ENCODE results near the gene MYBPH. TPM values are rescaled to one million over a fixed set of nuclear protein-coding genes. Genes with fewer than 3 reads are reported as not detected.

MYBPH gene
- total and polyA plus RNA-seq, 10 of the 15 experiments (the other 5 are each of a cell fraction or from before 2014, with no cell fraction given), result 0.06 to 0.10 TPM; not detected in 8

DNA sequence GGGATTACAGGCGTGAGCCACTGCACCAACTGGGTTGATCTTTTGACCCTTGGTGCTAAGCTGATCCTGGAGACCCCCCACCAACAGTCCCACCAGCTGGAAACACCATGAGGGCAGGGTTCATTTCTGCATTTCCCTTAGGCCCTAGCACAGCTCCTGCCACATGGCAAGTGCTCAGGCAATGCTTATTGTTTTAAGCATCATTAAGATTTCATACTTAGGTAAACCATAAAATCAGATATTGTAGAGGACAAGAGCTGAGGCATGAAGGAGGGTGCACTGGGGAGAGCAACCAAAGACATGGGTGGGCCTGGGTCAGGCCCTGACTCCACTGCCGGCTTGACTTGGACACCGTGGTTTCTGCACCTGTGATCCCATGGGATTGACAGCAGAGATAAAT, 36.2 kb upstream of the MYBPH start (continued):
- TF ChIP-seq, protein P1, sequence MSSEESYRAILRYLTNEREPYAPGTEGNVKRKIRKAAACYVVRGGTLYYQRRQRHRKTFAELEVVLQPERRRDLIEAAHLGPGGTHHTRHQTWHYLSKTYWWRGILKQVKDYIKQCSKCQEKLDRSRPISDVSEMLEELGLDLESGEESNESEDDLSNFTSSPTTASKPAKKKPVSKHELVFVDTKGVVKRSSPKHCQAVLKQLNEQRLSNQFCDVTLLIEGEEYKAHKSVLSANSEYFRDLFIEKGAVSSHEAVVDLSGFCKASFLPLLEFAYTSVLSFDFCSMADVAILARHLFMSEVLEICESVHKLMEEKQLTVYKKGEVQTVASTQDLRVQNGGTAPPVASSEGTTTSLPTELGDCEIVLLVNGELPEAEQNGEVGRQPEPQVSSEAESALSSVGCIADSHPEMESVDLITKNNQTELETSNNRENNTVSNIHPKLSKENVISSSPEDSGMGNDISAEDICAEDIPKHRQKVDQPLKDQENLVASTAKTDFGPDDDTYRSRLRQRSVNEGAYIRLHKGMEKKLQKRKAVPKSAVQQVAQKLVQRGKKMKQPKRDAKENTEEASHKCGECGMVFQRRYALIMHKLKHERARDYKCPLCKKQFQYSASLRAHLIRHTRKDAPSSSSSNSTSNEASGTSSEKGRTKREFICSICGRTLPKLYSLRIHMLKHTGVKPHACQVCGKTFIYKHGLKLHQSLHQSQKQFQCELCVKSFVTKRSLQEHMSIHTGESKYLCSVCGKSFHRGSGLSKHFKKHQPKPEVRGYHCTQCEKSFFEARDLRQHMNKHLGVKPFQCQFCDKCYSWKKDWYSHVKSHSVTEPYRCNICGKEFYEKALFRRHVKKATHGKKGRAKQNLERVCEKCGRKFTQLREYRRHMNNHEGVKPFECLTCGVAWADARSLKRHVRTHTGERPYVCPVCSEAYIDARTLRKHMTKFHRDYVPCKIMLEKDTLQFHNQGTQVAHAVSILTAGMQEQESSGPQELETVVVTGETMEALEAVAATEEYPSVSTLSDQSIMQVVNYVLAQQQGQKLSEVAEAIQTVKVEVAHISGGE (CRISPR knock-in tag; IDR thresholded peaks at IDR 0.05), result no peak
- TF ChIP-seq, protein P2, sequence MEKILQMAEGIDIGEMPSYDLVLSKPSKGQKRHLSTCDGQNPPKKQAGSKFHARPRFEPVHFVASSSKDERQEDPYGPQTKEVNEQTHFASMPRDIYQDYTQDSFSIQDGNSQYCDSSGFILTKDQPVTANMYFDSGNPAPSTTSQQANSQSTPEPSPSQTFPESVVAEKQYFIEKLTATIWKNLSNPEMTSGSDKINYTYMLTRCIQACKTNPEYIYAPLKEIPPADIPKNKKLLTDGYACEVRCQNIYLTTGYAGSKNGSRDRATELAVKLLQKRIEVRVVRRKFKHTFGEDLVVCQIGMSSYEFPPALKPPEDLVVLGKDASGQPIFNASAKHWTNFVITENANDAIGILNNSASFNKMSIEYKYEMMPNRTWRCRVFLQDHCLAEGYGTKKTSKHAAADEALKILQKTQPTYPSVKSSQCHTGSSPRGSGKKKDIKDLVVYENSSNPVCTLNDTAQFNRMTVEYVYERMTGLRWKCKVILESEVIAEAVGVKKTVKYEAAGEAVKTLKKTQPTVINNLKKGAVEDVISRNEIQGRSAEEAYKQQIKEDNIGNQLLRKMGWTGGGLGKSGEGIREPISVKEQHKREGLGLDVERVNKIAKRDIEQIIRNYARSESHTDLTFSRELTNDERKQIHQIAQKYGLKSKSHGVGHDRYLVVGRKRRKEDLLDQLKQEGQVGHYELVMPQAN (conservative IDR thresholded peaks at IDR 0.05), result no peak
- TF ChIP-seq ATF7 (IDR thresholded peaks at IDR 0.05; ENCODE audit: low read depth), result no peak
- no peak for TF ChIP-seq WRNIP1 (IDR thresholded peaks at IDR 0.05; ENCODE audit: borderline replicate concordance, low read depth, low read length)
- no peak for TF ChIP-seq POLR2AphosphoS5 (IDR thresholded peaks at IDR 0.05; ENCODE audit: low read length)
- no peak for TF ChIP-seq CBX5 (IDR thresholded peaks at IDR 0.05; ENCODE audit: low read depth)

DNA sequence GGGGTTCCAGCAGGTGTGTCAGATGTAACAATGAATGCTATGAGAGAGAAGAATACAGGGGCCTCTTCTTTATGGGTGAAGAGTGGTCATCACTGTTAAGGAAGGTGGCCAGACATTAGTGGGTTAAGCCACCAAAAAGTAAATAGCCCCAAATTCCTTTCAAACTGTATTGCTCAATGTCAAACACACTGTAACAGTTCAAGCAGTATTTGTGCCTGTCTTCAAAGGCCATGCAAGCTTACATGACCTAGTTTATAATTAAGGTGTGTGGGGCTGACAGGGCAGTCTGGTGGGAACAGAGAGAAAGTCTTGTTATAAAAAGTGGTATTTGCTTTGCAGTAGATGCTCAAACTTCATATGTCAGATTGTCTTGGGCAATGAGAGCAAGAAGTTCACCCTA, 35.4 kb upstream of the MYBPH start:
- no peak overlapping the region for H3K4me2 ChIP-seq (ENCODE audit: control insufficient read depth, insufficient read depth)
- POLR2A ChIA-PET, result no interaction called here
- DNase-seq (ENCODE audit: low read depth, low spot score) (no peak), FAIRE-seq (no peak), ATAC-seq (no peak)
- H3K9ac ChIP-seq (ENCODE audit: control insufficient read depth, insufficient read depth, low read length), result no peak overlapping the region
- no peak overlapping the region for H3K4me3 ChIP-seq
- H3K36me3 ChIP-seq (ENCODE audit: control insufficient read depth in 2 of 2, insufficient read depth in 2 of 2, low read length in 1 of 2), result no peaks in the 10 kb centered on the region
- RAD21 ChIA-PET (ENCODE audit: unreplicated experiment), result no interaction called here
- no peaks in the 10 kb centered on the region for H4K20me1 ChIP-seq (ENCODE audit: control insufficient read depth, insufficient read depth)
- BruUV-seq (replicated peaks), result no TSS peak
- intact Hi-C loops (cut with micrococcal nuclease; ENCODE audit: unreplicated experiment) (no loop called here), in situ Hi-C loops (cut with MboI) (no loop called here)
- SMC1A ChIA-PET (ENCODE audit: uncharacterized antibody, unreplicated experiment), result interaction anchor here (1.8 kb wide), 1 partner anchor 11 kb away, joined by 3 read pairs; no protein-coding TSS in a partner anchor
- H3K4me1 ChIP-seq (ENCODE audit: control insufficient read depth, insufficient read depth, low read length), result no peaks in the 10 kb centered on the region
- H3K27me3 ChIP-seq (replicated peaks in 1 of 2; ENCODE audit: control insufficient read depth in 2 of 2, insufficient read depth in 2 of 2, low read length in 1 of 2), result peaks cover 0 to 5% of the 10 kb centered on the region in 2 experiments; a peak in 1 of 4 replicates
- no peak overlapping the region for H2AFZ ChIP-seq (ENCODE audit: control insufficient read depth, low read depth, low read length)
- H3K27ac ChIP-seq (ENCODE audit: control insufficient read depth, insufficient read depth), result no peak overlapping the region
- no peaks in the 10 kb centered on the region for H3K79me2 ChIP-seq (ENCODE audit: control insufficient read depth, insufficient read depth, low read length)
- CTCF ChIA-PET, result interaction anchor here (0.9 to 3.1 kb wide), 5 partner anchors 38 to 172 kb away, joined by 3 to 11 read pairs (median 5); no protein-coding TSS in a partner anchor
- H3K9me3 ChIP-seq (replicated peaks; ENCODE audit: control insufficient read depth, insufficient read depth, low read length), result no peaks in the 10 kb centered on the region
- TF ChIP-seq RCOR1 (conservative IDR thresholded peaks at IDR 0.05; ENCODE audit: low read depth, low read length), result no peak
- TF ChIP-seq, protein P3, sequence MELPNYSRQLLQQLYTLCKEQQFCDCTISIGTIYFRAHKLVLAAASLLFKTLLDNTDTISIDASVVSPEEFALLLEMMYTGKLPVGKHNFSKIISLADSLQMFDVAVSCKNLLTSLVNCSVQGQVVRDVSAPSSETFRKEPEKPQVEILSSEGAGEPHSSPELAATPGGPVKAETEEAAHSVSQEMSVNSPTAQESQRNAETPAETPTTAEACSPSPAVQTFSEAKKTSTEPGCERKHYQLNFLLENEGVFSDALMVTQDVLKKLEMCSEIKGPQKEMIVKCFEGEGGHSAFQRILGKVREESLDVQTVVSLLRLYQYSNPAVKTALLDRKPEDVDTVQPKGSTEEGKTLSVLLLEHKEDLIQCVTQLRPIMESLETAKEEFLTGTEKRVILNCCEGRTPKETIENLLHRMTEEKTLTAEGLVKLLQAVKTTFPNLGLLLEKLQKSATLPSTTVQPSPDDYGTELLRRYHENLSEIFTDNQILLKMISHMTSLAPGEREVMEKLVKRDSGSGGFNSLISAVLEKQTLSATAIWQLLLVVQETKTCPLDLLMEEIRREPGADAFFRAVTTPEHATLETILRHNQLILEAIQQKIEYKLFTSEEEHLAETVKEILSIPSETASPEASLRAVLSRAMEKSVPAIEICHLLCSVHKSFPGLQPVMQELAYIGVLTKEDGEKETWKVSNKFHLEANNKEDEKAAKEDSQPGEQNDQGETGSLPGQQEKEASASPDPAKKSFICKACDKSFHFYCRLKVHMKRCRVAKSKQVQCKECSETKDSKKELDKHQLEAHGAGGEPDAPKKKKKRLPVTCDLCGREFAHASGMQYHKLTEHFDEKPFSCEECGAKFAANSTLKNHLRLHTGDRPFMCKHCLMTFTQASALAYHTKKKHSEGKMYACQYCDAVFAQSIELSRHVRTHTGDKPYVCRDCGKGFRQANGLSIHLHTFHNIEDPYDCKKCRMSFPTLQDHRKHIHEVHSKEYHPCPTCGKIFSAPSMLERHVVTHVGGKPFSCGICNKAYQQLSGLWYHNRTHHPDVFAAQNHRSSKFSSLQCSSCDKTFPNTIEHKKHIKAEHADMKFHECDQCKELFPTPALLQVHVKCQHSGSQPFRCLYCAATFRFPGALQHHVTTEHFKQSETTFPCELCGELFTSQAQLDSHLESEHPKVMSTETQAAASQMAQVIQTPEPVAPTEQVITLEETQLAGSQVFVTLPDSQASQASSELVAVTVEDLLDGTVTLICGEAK (IDR thresholded peaks at IDR 0.05; ENCODE audit: borderline replicate concordance), result no peak
- TF ChIP-seq, protein P4, sequence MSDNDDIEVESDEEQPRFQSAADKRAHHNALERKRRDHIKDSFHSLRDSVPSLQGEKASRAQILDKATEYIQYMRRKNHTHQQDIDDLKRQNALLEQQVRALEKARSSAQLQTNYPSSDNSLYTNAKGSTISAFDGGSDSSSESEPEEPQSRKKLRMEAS (IDR thresholded peaks at IDR 0.05; ENCODE audit: low read depth, low read length), result no peak
- TF ChIP-seq BHLHE40 (IDR thresholded peaks at IDR 0.05; ENCODE audit: borderline replicate concordance in 1 of 2, low read depth in 2 of 2, low read length in 1 of 2), result no peak
